Keratinocyte (primary cell): ENCODE results near the gene DOCK3. TPM values are rescaled to one million over a fixed set of nuclear protein-coding genes. Genes with fewer than 3 reads are reported as not detected.

Source experiments
- DNase-seq: peaks from one replicate; pipeline ENCODE4 v3.0.0-alpha.2; 2011; ENCODE audit warnings: low read depth, missing footprints, low spot score
- FAIRE-seq: peaks from 2 replicates; lab custom pipeline; 2011; peaks lifted over from hg19 to GRCh38; lab: Jason Lieb, UNC
- H2AFZ ChIP-seq: 2 replicates; pipeline ENCODE4 v1.6.0; 2012; ENCODE audit warnings: low read length, control low read depth, inconsistent platforms; ENCODE audit not compliant: control insufficient read depth
- H3K27ac ChIP-seq: 2 replicates; pipeline ENCODE4 v1.5.1; 2011; ENCODE audit warnings: low read length; ENCODE audit not compliant: control insufficient read depth, insufficient read depth
- H3K27me3 ChIP-seq: 3 replicates; pipeline ENCODE4 v1.6.0; 2011; ENCODE audit warnings: low read length; ENCODE audit not compliant: control insufficient read depth, insufficient read depth; ENCODE audit errors: extremely low read depth
- H3K36me3 ChIP-seq, 2 experiments: 2 replicates in 1 of 2; 3 replicates in 1 of 2; pipeline ENCODE4 v1.5.1; 2011; ENCODE audit warnings: low read length in 2 of 2, mild to moderate bottlenecking in 1 of 2; ENCODE audit not compliant: control insufficient read depth in 2 of 2, insufficient read depth in 2 of 2; ENCODE audit errors: extremely low read depth in 1 of 2
- H3K4me1 ChIP-seq: 3 replicates; pipeline ENCODE4 v1.5.1; 2011; ENCODE audit warnings: low read length; ENCODE audit not compliant: control insufficient read depth, insufficient read depth; ENCODE audit errors: extremely low read depth
- H3K4me2 ChIP-seq: 3 replicates; pipeline ENCODE4 v1.6.0; 2011; ENCODE audit warnings: low read depth, low read length; ENCODE audit not compliant: control insufficient read depth, insufficient read depth; ENCODE audit errors: extremely low read depth
- H3K4me3 ChIP-seq, 3 experiments: fragments of 200-600 bp in 1 of 3; sonication (generic) in 1 of 3; 2 replicates in 2 of 3; 3 replicates in 1 of 3; pipeline ENCODE4 v1.5.1; 2011 to 2016; ENCODE audit warnings: low read length in 3 of 3, mild to moderate bottlenecking in 3 of 3, control low read depth in 2 of 3, inconsistent platforms in 1 of 3, low read depth in 1 of 3, mixed read lengths in 1 of 3, mixed run types in 1 of 3, moderate library complexity in 1 of 3; ENCODE audit not compliant: control insufficient read depth in 2 of 3, insufficient read depth in 2 of 3; ENCODE audit errors: extremely low read depth in 1 of 3
- H3K79me2 ChIP-seq: 2 replicates; pipeline ENCODE4 v1.6.0; 2012; ENCODE audit warnings: low read length; ENCODE audit not compliant: control insufficient read depth, insufficient read depth
- H3K9ac ChIP-seq: 3 replicates; pipeline ENCODE4 v1.6.0; 2011; ENCODE audit warnings: low read length; ENCODE audit not compliant: control insufficient read depth, insufficient read depth; ENCODE audit errors: extremely low read depth
- H3K9me1 ChIP-seq: 3 replicates; pipeline ENCODE4 v1.6.0; 2011; ENCODE audit warnings: low read length; ENCODE audit not compliant: control insufficient read depth, insufficient read depth; ENCODE audit errors: extremely low read depth
- H3K9me3 ChIP-seq: 2 replicates; pipeline ENCODE4 v1.5.1; 2012; ENCODE audit warnings: low read depth, low read length; ENCODE audit not compliant: control insufficient read depth
- H4K20me1 ChIP-seq: 3 replicates; pipeline ENCODE4 v1.6.0; 2011; ENCODE audit warnings: low read length; ENCODE audit not compliant: control insufficient read depth, insufficient read depth; ENCODE audit errors: extremely low read depth
- CTCF ChIP-seq, 3 experiments: IDR thresholded peaks in 1 of 3; conservative IDR thresholded peaks in 1 of 3; optimal IDR thresholded peaks in 1 of 3; 2 replicates in 2 of 3; 3 replicates in 1 of 3; pipeline versions ENCODE3 to v1.5.1; 2011; ENCODE audit warnings: low read length in 3 of 3, mild to moderate bottlenecking in 3 of 3, moderate library complexity in 2 of 3, control low read depth in 1 of 3, inconsistent platforms in 1 of 3; ENCODE audit not compliant: insufficient read depth in 2 of 3; ENCODE audit errors: extremely low read depth in 1 of 3
- EZH2 ChIP-seq: IDR thresholded peaks from one replicate; pipeline ENCODE4 v1.6.1; 2012; ENCODE audit warnings: inconsistent platforms, mild to moderate bottlenecking, low read length, moderate library complexity
- dilution Hi-C: fragments of 300-500 bp; cut with MboI; formaldehyde crosslinking; loops from one replicate; pipeline ENCODE4 v1.7.0; 2020; ENCODE audit warnings: low sequenced_read_pairs; ENCODE audit not compliant: extremely low pct_ligation_motif_present
- polyA plus RNA-seq, 5 experiments: library from polyadenylated mRNA; depleted of rRNA in 3 of 5; stranded (reverse) in 3 of 5; stranded (forward) in 1 of 5; unstranded in 1 of 5; fragments of >200 nt; gene quantifications; 1 replicate in 1 of 5; 2 replicates in 3 of 5; 3 replicates in 1 of 5; pipeline versions ENCODE4 v1.2.1 to v1.2.3, GENCODE V29; 2011 to 2012; ENCODE audit warnings: missing spikeins in 2 of 5, low read depth in 1 of 5, low replicate concordance in 1 of 5

DOCK3 gene
- polyA plus RNA-seq, 1 donor (not counting 4 experiments of a cell fraction or from before 2014, with no cell fraction given): 0.10 TPM

GRCh38 chr3:51373658-51374421 is 699.1 kb downstream of the DOCK3 start:
- Histone ChIP-seq H3K36me3 (no peaks in the 10 kb centered on the region), H3K4me2 (no peak overlapping the region), H3K27me3 (peaks cover 6% of the 10 kb centered on the region), H4K20me1 (no peaks in the 10 kb centered on the region), H2AFZ (no peak overlapping the region), H3K9ac (no peak overlapping the region), H3K27ac (no peak overlapping the region), H3K79me2 (no peaks in the 10 kb centered on the region), H3K9me1 (no peaks in the 10 kb centered on the region), H3K4me1 (no peaks in the 10 kb centered on the region), H3K9me3 (no peaks in the 10 kb centered on the region), H3K4me3 (no peak overlapping the region)
- FAIRE-seq: no peak
- DNase-seq: no peak
- TF ChIP-seq CTCF (optimal IDR thresholded peaks at IDR 0.05 in 1 of 3, IDR thresholded peaks at IDR 0.05 in 1 of 3, conservative IDR thresholded peaks at IDR 0.05 in 1 of 3; ENCODE audit: extremely low read depth in 1 of 3, insufficient read depth in 2 of 3, low read length in 3 of 3) (no peak), EZH2 (no peak)
- dilution Hi-C loops: loop anchor here (25.0 kb wide), 1 partner anchor 262 kb away; no protein-coding TSS in a partner anchor

GRCh38 chr3:51374456-51374855 is 699.7 kb downstream of the DOCK3 start:
- no peak overlapping the region for H2AFZ ChIP-seq
- H3K9ac ChIP-seq: no peak overlapping the region
- H3K79me2 ChIP-seq: no peaks in the 10 kb centered on the region
- DNase-seq (no peak), FAIRE-seq (no peak)
- TF ChIP-seq CTCF (optimal IDR thresholded peaks at IDR 0.05 in 1 of 3, IDR thresholded peaks at IDR 0.05 in 1 of 3, conservative IDR thresholded peaks at IDR 0.05 in 1 of 3; ENCODE audit: extremely low read depth in 1 of 3, insufficient read depth in 2 of 3, low read length in 3 of 3): no peak
- TF ChIP-seq EZH2: no peak
- no peaks in the 10 kb centered on the region for H3K9me1 ChIP-seq
- no peaks in the 10 kb centered on the region for H3K4me1 ChIP-seq
- dilution Hi-C loops: loop anchor here (25.0 kb wide), 1 partner anchor 262 kb away; no protein-coding TSS in a partner anchor
- H3K9me3 ChIP-seq: no peaks in the 10 kb centered on the region
- H3K4me3 ChIP-seq: no peak overlapping the region
- H3K4me2 ChIP-seq: no peak overlapping the region
- H3K27ac ChIP-seq: no peak overlapping the region
- peaks cover 6% of the 10 kb centered on the region for H3K27me3 ChIP-seq
- no peaks in the 10 kb centered on the region for H4K20me1 ChIP-seq
- H3K36me3 ChIP-seq: no peaks in the 10 kb centered on the region
